Keratinocyte (primary cell): Measurements from ENCODE around the gene CDH18.

ENCODE experiments used
- CTCF ChIP-seq, 3 experiments: IDR thresholded peaks in 1 of 3; conservative IDR thresholded peaks in 1 of 3; optimal IDR thresholded peaks in 1 of 3; 2 replicates in 2 of 3; 3 replicates in 1 of 3; pipeline versions ENCODE3 to v1.5.1; 2011; ENCODE audit warnings: low read length in 3 of 3, mild to moderate bottlenecking in 3 of 3, moderate library complexity in 2 of 3, control low read depth in 1 of 3, inconsistent platforms in 1 of 3; ENCODE audit not compliant: insufficient read depth in 2 of 3; ENCODE audit errors: extremely low read depth in 1 of 3
- EZH2 ChIP-seq: IDR thresholded peaks from one replicate; pipeline ENCODE4 v1.6.1; 2012; ENCODE audit warnings: inconsistent platforms, mild to moderate bottlenecking, low read length, moderate library complexity

GRCh38 chr5:19492861-19493260 lies 495.1 kb downstream of the CDH18 start:
- TF ChIP-seq CTCF (optimal IDR thresholded peaks at IDR 0.05 in 1 of 3, IDR thresholded peaks at IDR 0.05 in 1 of 3, conservative IDR thresholded peaks at IDR 0.05 in 1 of 3; ENCODE audit: extremely low read depth in 1 of 3, insufficient read depth in 2 of 3, low read length in 3 of 3) (no peak), EZH2 (no peak)
